K562 (cell line): ENCODE measurements around the gene MRPS10. TPM values are rescaled to one million over a fixed set of nuclear protein-coding genes. Genes with fewer than 3 reads are reported as not detected.

Experiments used
- ATAC-seq: fragments of 200-7000 bp; cut with Tn5 transposase; 3 replicates; pipeline ENCODE4 v1.9.1; 2020; ENCODE audit warnings: moderate library complexity
- BruUV-seq: library from RNA; stranded (reverse); fragments of 400-500 nt; replicated peaks from 2 replicates; lab custom pipeline; 2021; lab: Mats Ljungman, UMichigan
- CTCF ChIA-PET: fragments of 300-600 bp; formaldehyde crosslinking; extraction: SDS; loops from one replicate; lab custom pipeline; 2021; ENCODE audit warnings: low intra/inter-chr PET ratio; lab: Yijun Ruan, JAX
- POLR2A ChIA-PET: fragments of 300-600, 350-650 bp; sonication (Branson Sonifier 250); formaldehyde crosslinking; extraction: SDS; loops from one replicate; lab custom pipeline; 2021; ENCODE audit warnings: antibody characterized with exemption, inconsistent platforms; lab: Yijun Ruan, JAX
- DNase-seq, 4 experiments: peaks; one replicate each; pipeline versions ENCODE4 v3.0.0 to v3.0.0-alpha.2; 2011 to 2018; ENCODE audit warnings: low spot score in 3 of 4, mixed read lengths in 3 of 4; ENCODE audit errors: extremely low read depth in 1 of 4
- FAIRE-seq: peaks from 2 replicates; lab custom pipeline; 2011; peaks lifted over from hg19 to GRCh38; lab: Jason Lieb, UNC
- H2AFZ ChIP-seq: 2 replicates; pipeline ENCODE4 v1.6.0; 2011; ENCODE audit warnings: low read depth, low read length, control low read depth, inconsistent platforms
- H3K27ac ChIP-seq: fragments of 200-600 bp; 3 replicates; pipeline ENCODE4 v1.8.0; 2011; ENCODE audit warnings: low read depth, mild to moderate bottlenecking, control low read depth, inconsistent platforms, low read length, moderate library complexity, mixed read lengths; ENCODE audit errors: extremely low read depth
- H3K27me3 ChIP-seq, 2 experiments: fragments of 300-600 bp in 1 of 2; 2 replicates in 1 of 2; 3 replicates in 1 of 2; pipeline versions ENCODE4 v1.6.0 to v1.8.0; 2011; ENCODE audit warnings: inconsistent platforms in 2 of 2, low read length in 2 of 2, mild to moderate bottlenecking in 1 of 2, mixed read lengths in 1 of 2, moderate library complexity in 1 of 2; ENCODE audit not compliant: control insufficient read depth in 2 of 2, insufficient read depth in 2 of 2
- H3K36me3 ChIP-seq: fragments of 300-600 bp; 3 replicates; pipeline ENCODE4 v1.8.0; 2011; ENCODE audit warnings: mild to moderate bottlenecking, low read length, inconsistent platforms; ENCODE audit not compliant: control insufficient read depth, insufficient read depth
- H3K4me1 ChIP-seq, 2 experiments: fragments of 200-600 bp in 1 of 2; replicated peaks in 1 of 2; 2 replicates in 1 of 2; 3 replicates in 1 of 2; pipeline versions ENCODE4 v1.5.1 to v1.8.0; 2011; ENCODE audit warnings: inconsistent platforms in 2 of 2, low read length in 2 of 2, mild to moderate bottlenecking in 1 of 2, mixed read lengths in 1 of 2, moderate library complexity in 1 of 2; ENCODE audit not compliant: control insufficient read depth in 2 of 2, insufficient read depth in 2 of 2
- H3K4me2 ChIP-seq: 2 replicates; pipeline ENCODE4 v1.6.1; 2011; ENCODE audit warnings: low read length, control low read depth, inconsistent platforms, mixed read lengths; ENCODE audit not compliant: insufficient read depth
- H3K4me3 ChIP-seq: fragments of 200-600 bp; sonication (generic), shearing (Covaris generic); 2 replicates; pipeline ENCODE4 v1.5.1; 2016; ENCODE audit warnings: control low read depth, inconsistent platforms
- H3K79me2 ChIP-seq: fragments of 200-600 bp; 3 replicates; pipeline ENCODE4 v1.8.0; 2011; ENCODE audit warnings: low read length, inconsistent platforms; ENCODE audit not compliant: control insufficient read depth, insufficient read depth
- H3K9ac ChIP-seq, 2 experiments: 2 replicates each; pipeline versions ENCODE4 v1.6.0 to v1.6.1; 2011; ENCODE audit warnings: low read depth in 2 of 2, low read length in 2 of 2, control low read depth in 1 of 2, inconsistent platforms in 1 of 2, mild to moderate bottlenecking in 1 of 2, mixed read lengths in 1 of 2; ENCODE audit not compliant: insufficient read depth in 1 of 2
- H3K9me1 ChIP-seq: one replicate; pipeline ENCODE4 v1.6.0; 2011; ENCODE audit warnings: inconsistent platforms, mild to moderate bottlenecking, low read length, moderate library complexity; ENCODE audit not compliant: control insufficient read depth, insufficient read depth
- H3K9me3 ChIP-seq: replicated peaks from 2 replicates; pipeline ENCODE4 v1.5.1; 2011; ENCODE audit warnings: low read depth, low read length, inconsistent platforms; ENCODE audit not compliant: control insufficient read depth, insufficient read depth
- H4K20me1 ChIP-seq: replicated peaks from 2 replicates; pipeline ENCODE4 v1.6.1; 2011; ENCODE audit warnings: low read length, inconsistent platforms, mixed read lengths; ENCODE audit not compliant: control insufficient read depth, insufficient read depth
- ATF3 ChIP-seq, 2 experiments: fragments of 450-650 bp in 1 of 2; sonication (generic) in 1 of 2; formaldehyde crosslinking in 1 of 2; IDR thresholded peaks in 1 of 2; conservative IDR thresholded peaks in 1 of 2; 2 replicates each; pipeline versions ENCODE4 v1.6.1 to v1.8.1; 2016 to 2023; ENCODE audit warnings: mild to moderate bottlenecking in 2 of 2, moderate library complexity in 2 of 2, inconsistent platforms in 1 of 2, missing genetic modification reagents in 1 of 2
- CHD2 ChIP-seq: IDR thresholded peaks from 2 replicates; pipeline ENCODE4 v1.6.1; 2011; ENCODE audit warnings: low read depth, low read length
- COPS2 ChIP-seq: fragments of 450-650 bp; conservative IDR thresholded peaks from 2 replicates; pipeline ENCODE4 v1.6.1; 2016; ENCODE audit warnings: mild to moderate bottlenecking, moderate library complexity
- HNRNPUL1 ChIP-seq: fragments of 200-400 bp; formaldehyde crosslinking; IDR thresholded peaks from 2 replicates; pipeline ENCODE4 v1.6.1; 2017; ENCODE audit warnings: low read length
- KLF10 ChIP-seq: fragments of 250-450 bp; sonication (Bioruptor Pico); IDR thresholded peaks from 2 replicates; pipeline ENCODE4 v1.6.1; 2021; ENCODE audit warnings: matching md5 sums
- NFYB ChIP-seq: IDR thresholded peaks from 2 replicates; pipeline ENCODE4 v1.6.1; 2011; ENCODE audit warnings: mild to moderate bottlenecking, moderate library complexity; ENCODE audit not compliant: insufficient read length; ENCODE audit errors: extremely low read depth
- PHTF2 ChIP-seq: fragments of 250-450 bp; sonication (Bioruptor Pico); IDR thresholded peaks from 2 replicates; pipeline ENCODE4 v1.5.0; 2021; ENCODE audit warnings: mild to moderate bottlenecking
- PTTG1 ChIP-seq: fragments of 450-650 bp; IDR thresholded peaks from 2 replicates; pipeline ENCODE4 v1.6.1; 2016; ENCODE audit warnings: low read depth, mild to moderate bottlenecking, missing genetic modification characterization, missing compliant biosample characterization
- SAFB2 ChIP-seq: fragments of 200-400 bp; formaldehyde crosslinking; IDR thresholded peaks from 2 replicates; pipeline ENCODE4 v1.6.1; 2018; ENCODE audit warnings: borderline replicate concordance, low read length, low read depth, moderate library complexity; ENCODE audit not compliant: severe bottlenecking
- SPI1 ChIP-seq: IDR thresholded peaks from 2 replicates; pipeline ENCODE4 v1.6.1; 2011; ENCODE audit warnings: low read depth, low read length, control low read depth, borderline replicate concordance
- SUPT5H ChIP-seq: fragments of 450-650 bp; IDR thresholded peaks from 2 replicates; pipeline ENCODE4 v1.6.1; 2016
- TFAM ChIP-seq: fragments of 250-450 bp; sonication (Bioruptor Pico); conservative IDR thresholded peaks from 2 replicates; pipeline ENCODE4 v1.5.0; 2021; ENCODE audit warnings: mild to moderate bottlenecking, moderate library complexity
- XRCC3 ChIP-seq: fragments of 450-650 bp; IDR thresholded peaks from 2 replicates; pipeline ENCODE4 v1.6.1; 2017; ENCODE audit warnings: mild to moderate bottlenecking, moderate library complexity
- ZBTB26 ChIP-seq: fragments of 450-650 bp; formaldehyde crosslinking; IDR thresholded peaks from 2 replicates; pipeline ENCODE4 v1.4.0; 2022; ENCODE audit warnings: missing genetic modification characterization
- ZNF408 ChIP-seq: fragments of 250-450 bp; sonication (Bioruptor Pico); IDR thresholded peaks from 2 replicates; pipeline ENCODE4 v1.4.0; 2020; ENCODE audit warnings: low read depth, mild to moderate bottlenecking, moderate library complexity
- ZZZ3 ChIP-seq: fragments of 450-650 bp; IDR thresholded peaks from 2 replicates; pipeline ENCODE4 v1.6.1; 2016; ENCODE audit warnings: antibody characterized with exemption, mild to moderate bottlenecking, moderate library complexity
- WGBS: fragments of 100-300 bp; shearing (Covaris generic); methylation state at CpG from one replicate; pipeline ENCODE4 v1.1.6; 2016; ENCODE audit warnings: low coverage, mixed read lengths; ENCODE audit not compliant: insufficient coverage; ENCODE audit errors: missing lambda C conversion rate; 5-methylcytosine and 5-hydroxymethylcytosine counted together
- in situ Hi-C: fragments of 300-500 bp; cut with MboI; formaldehyde crosslinking; loops from 4 replicates; pipeline ENCODE4 v1.15.0; 2018; ENCODE audit warnings: inconsistent platforms, mixed read lengths
- intact Hi-C: fragments of 100-400 bp; cut with micrococcal nuclease; formaldehyde crosslinking; loops from 2 replicates; pipeline ENCODE4 v1.14.2; 2022
- polyA plus RNA-seq, 8 experiments: library from polyadenylated mRNA; depleted of rRNA in 4 of 8; stranded (reverse) in 5 of 8; unstranded in 3 of 8; fragments of >200 nt; fragmentation: Nextera tagmentation in 2 of 8; fragmentation: Illumina TruSeq in 1 of 8; extraction: Ambion mirVana in 2 of 8; extraction: Trizol in 1 of 8; gene quantifications; 2 replicates each; pipeline versions ENCODE4 v1.2.1 to v1.2.3, GENCODE V29; 2011 to 2014; ENCODE audit warnings: inconsistent platforms in 1 of 8, missing spikeins in 1 of 8
- total RNA-seq, 7 experiments: library from RNA; depleted of rRNA in 6 of 7; stranded (reverse); fragments of >200 nt in 6 of 7; fragmentation: Illumina TruSeq in 2 of 7; extraction: Trizol in 2 of 7; gene quantifications; 2 replicates each; pipeline versions ENCODE4 v1.2.1 to v1.2.3, GENCODE V29; 2011 to 2021; ENCODE audit warnings: low replicate concordance in 1 of 7

Gene MRPS10
- total and polyA plus RNA-seq, 9 of the 15 experiments (the other 6 are each of a cell fraction or from before 2014, with no cell fraction given) = 48.6 to 166 (median 93.7) TPM

- Histone ChIP-seq H3K27me3 (no peaks in the 10 kb centered on the region), H3K79me2 (peaks cover 11% of the 10 kb centered on the region), H2AFZ (peak overlapping the region; percentile 61), H3K9ac (no peak overlapping the region; a peak in 1 of 4 replicates), H3K4me2 (no peak overlapping the region), H3K9me1 (no peaks in the 10 kb centered on the region), H4K20me1 (no peaks in the 10 kb centered on the region), H3K27ac (no peak overlapping the region), H3K9me3 (no peaks in the 10 kb centered on the region), H3K4me3 (no peak overlapping the region), H3K4me1 (peaks cover 2 to 10% of the 10 kb centered on the region in 2 experiments; a peak in 4 of 5 replicates), H3K36me3 (no peaks in the 10 kb centered on the region)
- in situ Hi-C loops (loop anchor here (10.0 kb wide), 1 partner anchor 437 kb away; the partner anchor contains the start of genes PRICKLE4 and TOMM6), intact Hi-C loops (no loop called here)
- POLR2A ChIA-PET = interaction anchor here (0.6 kb wide), 1 partner anchor 130 kb away, joined by 3 read pairs; no protein-coding TSS in a partner anchor
- FAIRE-seq (no peak), ATAC-seq (no peak), DNase-seq (no peak)
- CTCF ChIA-PET = no interaction called here
- BruUV-seq = no TSS peak
- 30% methylated on average over 4 of the region's 4 CpGs for WGBS
- TF ChIP-seq PHTF2 = no peak
- no peak for TF ChIP-seq SUPT5H
- no peak for TF ChIP-seq ATF3 (IDR thresholded peaks at IDR 0.05)
- no peak for TF ChIP-seq ATF3 (CRISPR knock-in tag; conservative IDR thresholded peaks at IDR 0.05)
- no peak for TF ChIP-seq SPI1
- TF ChIP-seq XRCC3 = no peak
- TF ChIP-seq TFAM (CRISPR knock-in tag) = no peak
- no peak for TF ChIP-seq ZZZ3
- no peak for TF ChIP-seq PTTG1 (tag)
- no peak for TF ChIP-seq SAFB2
- no peak for TF ChIP-seq ZBTB26 (CRISPR knock-in tag)
- no peak for TF ChIP-seq ZNF408
- TF ChIP-seq COPS2 = no peak
- no peak for TF ChIP-seq HNRNPUL1
- TF ChIP-seq CHD2 = no peak
- no peak for TF ChIP-seq NFYB
- TF ChIP-seq KLF10 (CRISPR knock-in tag) = no peak
These were observed 3.9 kb upstream of the MRPS10 start for GRCh38 chr6:42221546-42221945.
